DMS 273 (cell line): ENCODE data around the gene FAM219B.

Experiments
- DNase-seq: peaks from one replicate; lab custom pipeline; 2025; ENCODE audit not compliant: unreplicated experiment; lab: John Stamatoyannopoulos, UW

The FAM219B gene

GRCh38 chr15:74850393-74850792 lies 56.3 kb downstream of the FAM219B start:
- no peak for DNase-seq
